AG09319 (cell line): ENCODE results near the gene ARMC2.
"Not testable (repeated sequence)": the region's sequence is repeated elsewhere in the genome, so short reads cannot be mapped to it uniquely, and the experiment has no call there.

ENCODE experiments used
- DNase-seq: peaks from one replicate; pipeline ENCODE4 v3.0.0-alpha.2; 2010; ENCODE audit warnings: low read depth; ENCODE audit errors: extremely low read depth
- TF ChIP-seq, protein P1 (sequence below): IDR thresholded peaks from 2 replicates; pipeline ENCODE4 v1.5.1; 2011; ENCODE audit warnings: low read depth, mild to moderate bottlenecking, inconsistent platforms, low read length, moderate library complexity

Gene ARMC2

DNA sequence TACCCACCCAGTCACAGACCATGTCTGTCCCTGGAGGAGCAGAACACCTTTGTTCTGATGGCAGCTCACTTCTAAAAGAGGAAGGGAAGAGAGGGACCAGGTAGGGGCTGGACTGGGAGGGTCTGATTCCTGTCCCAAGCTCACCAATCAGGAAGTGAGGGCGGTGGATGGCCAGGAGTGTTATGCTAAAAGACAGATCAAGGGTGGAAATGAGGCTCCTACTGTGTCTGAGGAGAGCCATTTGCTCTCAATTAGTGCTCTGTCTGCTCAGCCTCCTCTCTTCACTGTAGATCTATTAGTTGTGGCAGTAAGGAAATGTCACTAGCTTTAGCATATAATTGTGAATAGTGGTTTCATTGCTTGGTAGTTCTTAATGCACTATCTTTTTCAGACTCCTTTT is 72.5 kb downstream of the ARMC2 start:
- TF ChIP-seq, protein P1, sequence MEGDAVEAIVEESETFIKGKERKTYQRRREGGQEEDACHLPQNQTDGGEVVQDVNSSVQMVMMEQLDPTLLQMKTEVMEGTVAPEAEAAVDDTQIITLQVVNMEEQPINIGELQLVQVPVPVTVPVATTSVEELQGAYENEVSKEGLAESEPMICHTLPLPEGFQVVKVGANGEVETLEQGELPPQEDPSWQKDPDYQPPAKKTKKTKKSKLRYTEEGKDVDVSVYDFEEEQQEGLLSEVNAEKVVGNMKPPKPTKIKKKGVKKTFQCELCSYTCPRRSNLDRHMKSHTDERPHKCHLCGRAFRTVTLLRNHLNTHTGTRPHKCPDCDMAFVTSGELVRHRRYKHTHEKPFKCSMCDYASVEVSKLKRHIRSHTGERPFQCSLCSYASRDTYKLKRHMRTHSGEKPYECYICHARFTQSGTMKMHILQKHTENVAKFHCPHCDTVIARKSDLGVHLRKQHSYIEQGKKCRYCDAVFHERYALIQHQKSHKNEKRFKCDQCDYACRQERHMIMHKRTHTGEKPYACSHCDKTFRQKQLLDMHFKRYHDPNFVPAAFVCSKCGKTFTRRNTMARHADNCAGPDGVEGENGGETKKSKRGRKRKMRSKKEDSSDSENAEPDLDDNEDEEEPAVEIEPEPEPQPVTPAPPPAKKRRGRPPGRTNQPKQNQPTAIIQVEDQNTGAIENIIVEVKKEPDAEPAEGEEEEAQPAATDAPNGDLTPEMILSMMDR, result no peak
- no peak for DNase-seq

DNA sequence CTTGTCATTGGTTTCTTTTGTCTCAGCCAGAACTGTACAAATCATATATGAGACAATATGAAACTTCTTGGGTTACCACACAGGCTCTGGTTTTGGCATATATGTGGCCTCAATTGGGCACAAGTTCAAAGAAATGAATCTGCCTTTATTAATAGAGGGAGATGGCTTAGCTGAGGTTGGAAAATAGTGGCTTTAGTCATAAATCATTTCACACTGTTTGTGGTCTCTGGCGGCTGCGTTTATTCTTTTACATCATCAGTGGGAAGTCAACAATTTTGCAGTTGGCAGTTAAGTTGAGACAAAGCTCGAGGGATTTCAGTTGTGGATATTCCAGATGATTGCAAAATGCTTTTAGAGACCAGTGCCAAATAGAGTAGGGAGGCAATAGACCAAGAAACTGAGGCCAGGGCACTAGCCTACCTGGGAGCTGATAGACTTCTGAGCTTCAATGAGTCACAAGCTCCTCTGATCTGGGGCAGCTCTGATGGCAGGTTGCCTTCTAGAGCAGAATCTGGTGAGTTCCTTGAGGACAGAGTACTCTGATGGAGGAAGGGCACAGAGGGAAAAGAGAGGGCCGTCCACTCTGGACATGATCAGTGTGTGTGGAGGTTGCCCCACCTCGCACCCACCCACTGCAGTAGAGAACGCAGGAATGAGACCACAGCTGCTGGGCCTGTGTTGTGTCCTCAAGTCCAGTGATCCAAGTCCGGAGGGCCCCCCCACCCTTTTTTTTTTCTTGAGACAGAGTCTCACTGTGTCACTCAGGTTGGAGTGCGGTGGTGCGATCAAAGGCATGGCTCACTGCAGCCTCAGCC is 73.5 kb downstream of the ARMC2 start:
- peak; percentile 43 for DNase-seq

DNA sequence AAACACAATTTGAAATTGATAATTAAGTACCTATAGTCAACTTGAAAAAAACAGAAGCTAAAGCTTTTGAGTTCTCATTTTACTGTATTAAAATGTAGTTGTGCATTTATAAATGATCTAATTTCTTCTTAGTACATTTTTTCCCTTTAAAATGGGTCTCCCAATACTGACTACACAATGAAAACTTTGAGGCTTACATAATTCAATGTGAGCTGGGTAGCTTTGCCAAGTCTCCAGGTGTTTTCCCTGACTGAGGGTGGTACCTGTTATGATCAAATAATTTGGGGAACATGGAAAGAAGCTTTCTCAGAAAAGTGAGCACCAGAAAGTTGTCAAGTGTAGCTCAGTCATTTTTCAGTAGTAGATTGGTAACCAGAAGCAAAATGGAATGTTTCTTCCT is 74.3 kb downstream of the ARMC2 start:
- no peak for DNase-seq
- TF ChIP-seq, protein P1, result no peak

More for the DNA sequence above, 73.5 kb downstream of the ARMC2 start:
- TF ChIP-seq, protein P1, result no peak

DNA sequence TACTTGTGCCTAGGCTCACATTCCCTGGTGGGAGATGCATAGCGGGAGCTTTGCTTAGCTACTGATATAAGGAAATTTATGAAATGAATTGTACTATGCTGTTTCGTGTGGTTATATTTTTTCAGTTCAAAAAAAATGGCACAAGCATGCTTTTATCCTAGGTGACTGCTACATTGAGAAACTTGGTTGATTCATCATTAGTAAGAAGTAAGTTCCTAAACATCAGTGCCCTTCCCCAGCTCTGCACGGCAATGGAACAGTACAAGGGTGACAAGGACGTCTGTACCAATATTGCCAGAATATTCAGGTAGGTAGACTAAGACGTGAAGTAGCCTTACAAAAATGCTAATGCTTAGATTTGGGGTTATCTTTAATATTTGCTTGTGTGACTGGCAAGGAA is 79.7 kb downstream of the ARMC2 start:
- TF ChIP-seq, protein P1, result no peak
- no peak for DNase-seq

DNA sequence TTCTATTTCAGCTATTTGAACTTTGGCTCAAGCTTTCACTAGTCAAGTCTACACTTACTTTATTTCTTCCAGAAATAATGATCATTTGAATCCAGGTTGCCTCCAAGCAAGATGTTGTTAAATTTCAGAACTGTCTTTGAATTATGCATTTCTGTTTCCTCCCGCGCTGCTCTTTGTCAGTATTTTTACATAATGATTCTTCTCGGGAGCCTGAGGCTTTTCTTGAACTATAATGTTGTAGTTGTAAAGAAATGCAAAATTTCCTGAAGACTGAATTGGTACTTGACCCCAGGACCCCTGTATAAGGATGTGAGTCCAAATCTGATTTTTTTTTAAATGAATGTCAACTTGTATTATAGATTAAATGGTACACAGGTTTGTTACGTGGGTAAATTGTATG is 80.4 kb downstream of the ARMC2 start:
- TF ChIP-seq, protein P1, result no peak
- DNase-seq, result no peak

DNA sequence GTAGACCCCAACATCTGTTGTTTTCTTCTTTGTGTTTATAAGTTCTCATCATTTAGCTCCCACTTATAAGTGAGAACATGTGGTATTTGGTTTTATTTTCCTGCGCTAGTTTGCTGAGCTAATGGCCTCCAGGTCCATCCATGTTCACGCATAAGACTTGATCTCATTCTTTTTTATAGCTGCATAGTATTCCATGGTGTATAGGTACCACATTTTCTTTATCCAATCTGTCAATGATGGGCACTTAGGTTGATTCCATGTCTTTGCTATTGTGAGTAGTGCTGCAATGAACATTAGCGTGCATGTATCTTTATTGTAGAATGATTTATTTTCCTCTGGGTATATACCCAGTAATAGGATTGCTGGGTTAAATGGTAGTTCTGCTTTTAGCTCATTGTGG is 82.9 kb downstream of the ARMC2 start:
- DNase-seq, result not testable (repeated sequence)

DNA sequence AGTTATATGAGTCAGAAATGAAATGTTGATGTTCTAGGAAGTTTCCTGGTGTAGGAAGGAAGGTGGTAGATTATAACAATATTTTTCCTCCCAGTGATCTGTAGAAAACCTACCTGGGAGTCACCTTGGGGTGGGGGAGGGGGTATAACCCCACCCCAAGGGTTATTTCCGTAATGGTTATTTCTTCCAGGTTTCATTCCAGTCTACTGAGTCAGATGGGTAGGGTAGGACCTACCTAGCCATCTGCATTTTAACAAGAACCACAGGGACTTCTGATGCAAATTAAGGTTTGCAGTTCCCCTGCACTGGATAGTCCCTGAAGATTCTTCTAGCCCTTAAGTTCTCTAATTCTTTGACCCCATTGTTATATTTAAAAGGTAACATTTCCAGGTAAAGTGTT is 88.9 kb downstream of the ARMC2 start:
- TF ChIP-seq, protein P1, result no peak
- DNase-seq, result no peak

DNA sequence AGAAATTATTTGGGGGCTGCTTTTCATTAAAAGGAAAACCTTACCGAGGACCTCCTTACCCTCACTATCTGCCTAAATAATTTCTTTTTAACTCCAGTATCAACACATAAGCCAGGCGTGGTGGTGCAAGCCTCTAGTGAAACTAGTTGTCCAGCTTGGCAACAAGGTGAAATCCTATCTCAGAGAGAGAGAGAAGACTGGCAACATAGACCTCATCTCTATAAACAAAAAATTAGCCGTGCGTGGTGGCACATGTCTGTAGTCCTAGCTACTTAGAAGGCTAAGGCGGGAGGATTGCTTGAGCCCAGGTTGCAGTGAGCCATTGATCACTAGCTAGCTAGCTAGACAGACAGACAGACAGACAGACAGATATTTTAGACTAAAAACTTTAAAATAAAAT is 92.5 kb downstream of the ARMC2 start:
- DNase-seq, result no peak
- TF ChIP-seq, protein P1, result no peak
